GM21526 (cell line): Measurements from ENCODE around the gene PRDM16.

Experiments used
- ATAC-seq: cut with Tn5 transposase; IDR thresholded peaks from one replicate; pipeline ENCODE4 v1.9.1; 2021; ENCODE audit warnings: moderate library complexity; ENCODE audit not compliant: unreplicated experiment, low FRiP score

The PRDM16 gene

DNA sequence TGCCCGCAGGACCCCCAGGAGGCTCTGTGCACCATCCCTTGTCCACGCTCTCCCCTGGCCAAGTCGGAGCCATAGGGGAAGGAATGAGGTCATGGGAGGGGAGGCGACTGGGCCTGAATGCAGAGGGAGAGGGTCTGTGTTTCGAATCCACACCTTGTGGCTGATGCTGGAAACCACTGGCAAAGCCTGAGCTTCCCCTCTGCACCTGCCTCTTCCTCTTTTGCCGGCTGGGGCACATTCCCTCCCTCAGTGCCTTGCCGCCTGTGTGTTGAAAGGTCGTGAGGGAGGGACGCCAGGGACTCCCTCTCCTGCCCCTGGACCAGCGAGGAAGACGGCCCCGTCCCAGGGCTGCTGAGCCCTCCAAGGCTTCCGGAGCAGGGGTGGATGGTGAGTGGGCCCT is 27.3 kb downstream of the PRDM16 start:
- no peak for ATAC-seq

GRCh38 chr1:3097231-3097630 is 28.2 kb downstream of the PRDM16 start:
- ATAC-seq: no peak

GRCh38 chr1:3097861-3098260 is 28.9 kb downstream of the PRDM16 start:
- ATAC-seq: no peak

DNA sequence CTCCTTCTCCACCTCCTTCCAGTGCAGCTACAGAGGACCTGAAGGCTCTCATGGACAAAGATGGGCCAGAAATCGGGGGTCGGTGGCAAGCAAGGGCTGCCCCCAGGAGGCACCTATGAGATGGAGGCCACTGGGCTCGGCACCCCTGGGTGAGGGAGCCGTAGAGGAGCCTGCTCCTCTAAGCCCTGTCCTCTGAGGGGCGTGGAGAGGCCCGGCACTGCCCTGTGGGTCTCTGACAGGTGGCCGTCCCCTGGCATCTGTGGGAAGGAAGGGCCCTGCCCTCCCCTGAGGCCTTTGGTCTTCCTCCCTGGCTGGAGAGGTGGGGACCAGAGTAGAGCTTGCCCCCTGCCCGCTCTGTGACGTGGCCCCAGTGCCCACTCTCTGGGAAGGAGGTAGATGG is 30.9 kb downstream of the PRDM16 start:
- ATAC-seq: no peak

- ATAC-seq: no peak
These were observed 32.3 kb downstream of the PRDM16 start for GRCh38 chr1:3101124-3101939.

DNA sequence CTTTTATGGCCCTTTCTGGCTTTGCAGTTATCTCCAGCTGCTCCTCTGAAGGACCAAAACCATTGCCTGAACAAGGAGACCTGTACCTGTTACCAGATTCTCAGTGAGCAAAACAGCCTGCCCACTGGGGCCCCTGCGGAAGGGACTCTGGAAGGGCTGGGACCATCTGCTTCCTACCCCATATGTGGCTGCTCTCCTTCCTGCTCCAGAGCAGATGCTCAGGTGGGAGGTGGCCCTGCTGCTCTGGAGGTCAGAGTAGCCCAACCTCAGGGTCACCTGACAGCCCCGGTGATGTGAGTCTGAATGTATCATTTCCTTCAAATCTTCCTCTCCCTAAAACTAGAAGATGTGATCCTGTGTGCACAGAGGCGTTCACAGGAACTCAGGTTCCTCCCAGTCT is 33.6 kb downstream of the PRDM16 start:
- no peak for ATAC-seq

DNA sequence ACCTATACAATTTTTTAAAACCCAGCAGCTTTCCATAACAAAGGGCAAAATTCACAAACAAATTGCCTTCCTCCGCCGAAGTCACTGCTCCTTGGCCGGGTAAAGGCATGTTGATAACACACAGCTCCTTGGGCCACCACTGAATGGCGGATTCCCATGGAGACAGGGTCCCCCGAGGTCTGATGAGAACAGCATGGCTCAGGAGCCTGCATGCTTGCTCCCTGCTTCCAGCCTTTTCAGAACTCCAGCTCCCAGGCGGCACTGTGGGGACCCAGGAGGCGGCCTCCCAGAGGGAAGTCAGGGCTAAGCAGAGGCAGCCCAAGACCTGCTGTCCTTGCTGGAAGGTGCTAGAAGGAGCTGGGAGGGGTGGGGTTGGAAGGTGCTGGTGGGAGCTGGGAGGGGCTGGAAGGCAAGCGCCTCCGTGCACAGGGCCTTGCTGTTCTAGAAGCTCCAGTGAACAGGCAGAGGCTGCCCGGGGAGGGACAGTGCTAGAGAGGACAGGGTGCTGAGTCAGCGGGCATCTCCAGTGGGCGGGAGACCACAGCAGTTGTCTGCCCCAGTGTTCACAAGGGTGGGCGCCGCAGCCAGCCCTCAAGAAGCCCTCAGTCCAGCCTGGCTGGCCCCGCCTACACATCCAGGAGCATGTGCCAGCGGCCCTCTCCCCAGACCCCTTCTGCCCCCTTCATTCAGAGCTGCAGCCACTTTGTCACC is 35.1 kb downstream of the PRDM16 start:
- no peak for ATAC-seq

- ATAC-seq: no peak
These were observed 36.3 kb downstream of the PRDM16 start for GRCh38 chr1:3105167-3105863.

DNA sequence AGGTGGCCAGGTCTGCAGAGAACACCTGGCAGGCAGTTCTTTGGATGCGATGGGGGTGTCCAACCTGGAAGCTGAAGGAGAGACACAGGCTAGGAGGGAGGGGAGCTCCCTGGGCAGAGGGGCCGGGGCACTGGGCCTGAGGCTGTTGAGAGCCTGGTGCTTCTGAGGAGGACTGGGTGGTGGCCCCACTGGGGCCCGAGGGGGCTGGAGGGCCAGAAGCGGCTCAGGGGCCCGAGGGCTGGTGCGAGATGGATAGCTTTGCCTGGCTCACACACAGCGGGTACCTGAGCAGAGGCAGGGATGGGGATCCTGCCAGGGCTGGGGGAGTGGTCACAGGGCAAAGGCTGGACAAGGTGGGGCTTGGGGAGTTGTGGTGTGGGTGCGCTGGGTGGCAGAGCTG is 37.2 kb downstream of the PRDM16 start:
- ATAC-seq: no peak

DNA sequence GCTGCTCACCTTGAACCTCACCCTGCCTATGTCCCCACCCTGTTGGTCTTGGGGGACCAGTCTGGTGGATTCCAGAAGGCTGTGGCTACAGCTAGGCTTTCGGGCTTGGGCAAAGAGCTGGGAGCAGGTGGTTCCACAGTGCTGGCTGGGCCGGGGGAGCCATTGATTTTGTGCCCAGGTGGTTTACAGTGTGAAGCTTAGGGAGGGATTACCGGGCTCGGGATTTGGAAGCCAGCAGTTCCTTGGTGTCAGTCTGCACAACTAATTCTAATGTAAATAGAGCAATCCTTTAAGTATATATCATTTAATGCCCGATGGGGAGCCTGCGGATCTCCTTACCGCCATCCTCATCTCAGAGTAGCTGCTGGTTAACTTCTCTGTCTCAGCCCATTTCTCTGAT is 38.2 kb downstream of the PRDM16 start:
- ATAC-seq: no peak

DNA sequence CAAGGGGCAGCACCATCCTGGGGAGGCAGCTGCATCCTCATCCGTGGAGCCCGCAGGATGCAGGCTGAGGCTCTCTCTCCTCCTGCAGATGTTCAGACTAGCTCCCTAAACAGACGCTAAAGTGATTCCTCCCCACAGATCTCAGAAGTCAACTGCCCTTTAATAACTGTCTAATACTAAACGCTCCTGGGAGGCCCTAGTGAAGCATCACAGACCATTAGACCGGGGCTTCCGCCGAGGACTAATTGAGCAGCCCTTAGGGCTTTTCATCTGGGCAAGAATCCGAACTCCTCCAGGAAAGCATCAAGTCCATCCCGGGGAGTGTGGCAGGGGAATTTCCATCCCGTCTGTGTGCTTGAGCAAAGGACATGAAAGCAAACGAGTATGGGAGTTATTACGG is 40.4 kb downstream of the PRDM16 start:
- no peak for ATAC-seq

DNA sequence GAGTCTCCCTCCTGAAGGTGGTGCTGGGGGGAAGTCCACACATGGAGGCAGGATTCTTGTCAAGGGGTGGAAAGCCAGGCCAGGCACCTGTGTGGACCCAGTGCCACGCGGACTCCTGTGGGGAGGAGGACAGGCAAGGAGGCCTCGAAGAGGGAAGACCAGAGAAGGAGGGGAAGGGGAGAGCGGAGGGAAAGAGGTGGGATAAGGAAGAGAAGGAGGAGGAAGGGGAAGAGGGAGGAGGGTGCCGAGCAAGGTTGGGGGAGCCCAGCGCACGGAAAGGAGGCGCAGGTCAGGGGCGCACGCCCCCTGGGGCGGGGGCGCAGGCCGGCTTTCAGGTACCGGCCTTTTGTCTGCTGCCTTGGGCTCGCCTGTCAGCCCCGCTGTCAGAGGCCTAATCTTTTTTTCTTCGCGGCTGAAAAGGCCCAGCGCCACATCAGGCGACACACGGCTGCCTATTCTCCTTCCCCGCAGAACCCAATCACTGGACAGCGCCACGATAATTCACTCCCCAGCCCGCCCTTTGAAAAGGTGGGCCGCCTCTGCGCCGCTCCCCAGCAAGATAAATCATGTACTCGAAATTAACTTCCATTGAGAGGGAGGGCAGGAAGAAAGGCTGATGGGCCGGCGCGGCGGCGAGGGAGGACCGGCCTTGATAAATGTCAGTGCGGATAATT is 42.5 kb downstream of the PRDM16 start:
- ATAC-seq: no peak

DNA sequence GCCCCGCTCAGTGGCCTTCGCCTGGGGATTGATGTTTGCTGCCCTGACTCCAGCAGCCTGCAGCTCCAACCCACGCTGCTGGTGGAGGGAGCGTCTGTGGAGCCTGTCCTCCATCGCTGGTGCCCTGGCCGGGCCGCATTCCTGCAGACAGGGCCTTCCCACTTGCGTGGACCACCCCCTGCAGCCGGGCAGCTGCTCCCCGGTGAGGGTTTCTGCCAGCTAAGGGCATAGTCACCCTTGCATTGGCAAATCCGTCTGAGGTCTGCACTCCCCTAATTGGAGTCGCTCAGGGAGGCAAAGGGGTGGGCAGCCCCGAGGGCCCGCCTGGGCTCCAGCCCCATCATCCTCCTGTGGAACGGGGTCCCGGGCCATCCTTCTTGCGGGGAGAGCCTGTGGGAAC is 43.5 kb downstream of the PRDM16 start:
- ATAC-seq: no peak

GRCh38 chr1:3113047-3113740 is 44.2 kb downstream of the PRDM16 start:
- ATAC-seq: no peak

GRCh38 chr1:3113741-3114056 is 44.7 kb downstream of the PRDM16 start:
- ATAC-seq: no peak

DNA sequence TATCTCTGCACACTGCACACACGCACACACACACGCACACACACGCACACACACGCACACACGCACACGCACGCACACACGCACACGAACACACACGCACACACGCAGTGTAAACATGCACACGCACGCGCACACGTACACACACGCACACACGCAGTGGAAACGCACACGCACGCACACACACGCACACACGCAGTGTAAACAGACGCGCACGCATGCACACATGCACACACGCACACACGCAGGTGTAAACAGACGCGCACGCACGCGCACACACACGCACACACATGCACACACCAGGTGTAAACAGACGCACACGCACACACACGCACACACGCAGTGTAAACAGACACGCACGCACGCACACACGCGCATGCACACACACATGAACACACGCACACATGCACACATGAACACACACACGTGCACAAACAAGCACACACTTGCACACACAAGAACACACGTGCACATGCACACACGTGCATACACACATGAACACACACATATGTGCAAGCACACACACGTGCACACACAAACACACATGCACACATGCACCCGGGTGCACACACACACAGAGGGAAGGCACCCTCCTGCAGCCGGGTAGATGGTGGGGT is 45.2 kb downstream of the PRDM16 start:
- no peak for ATAC-seq

DNA sequence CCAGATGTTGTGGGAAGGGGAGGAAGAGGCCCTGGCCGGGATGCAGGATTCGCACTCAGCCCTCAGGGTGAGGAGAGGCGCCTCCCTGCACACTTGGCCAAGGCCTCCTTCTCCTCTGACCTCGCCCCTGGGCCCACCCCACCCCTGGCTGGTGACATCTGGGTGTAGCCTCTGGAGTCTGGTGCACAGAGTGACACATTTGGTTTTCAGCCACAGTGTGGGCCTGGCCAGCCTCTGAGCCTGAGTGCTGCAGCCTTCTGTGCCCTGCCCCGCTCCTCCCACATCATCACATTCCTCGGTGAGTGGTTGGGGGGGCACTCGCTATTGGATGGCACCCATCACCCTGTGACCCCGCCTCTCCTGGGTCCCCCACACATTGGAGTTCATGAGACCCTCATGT is 45.8 kb downstream of the PRDM16 start:
- no peak for ATAC-seq

GRCh38 chr1:3115275-3116149 is 46.5 kb downstream of the PRDM16 start:
- no peak for ATAC-seq

- no peak for ATAC-seq
These were observed 47.1 kb downstream of the PRDM16 start for GRCh38 chr1:3116150-3116510.
